IgD-negative memory B cell (primary cell): ENCODE measurements around the gene ZNF324B. TPM values are rescaled to one million over a fixed set of nuclear protein-coding genes. Genes with fewer than 3 reads are reported as not detected.
"Not testable (repeated sequence)": the region's sequence is repeated elsewhere in the genome, so short reads cannot be mapped to it uniquely, and the experiment has no call there.

Experiments used
- H3K27ac Mint-ChIP-seq, 3 donors: one replicate each; pipeline ENCODE4 v1.8.0; 2020 to 2022; ENCODE audit warnings: mild to moderate bottlenecking in 3 of 3, mixed read lengths in 3 of 3, moderate library complexity in 1 of 3
- H3K27me3 Mint-ChIP-seq: one replicate; pipeline ENCODE4 v1.8.0; 2021; ENCODE audit warnings: mixed read lengths
- H3K36me3 Mint-ChIP-seq: one replicate; pipeline ENCODE4 v1.8.0; 2020; ENCODE audit warnings: mild to moderate bottlenecking, mixed read lengths
- H3K4me1 Mint-ChIP-seq, 3 donors: one replicate each; pipeline ENCODE4 v1.8.0; 2020 to 2022; ENCODE audit warnings: mixed read lengths in 3 of 3, mild to moderate bottlenecking in 1 of 3
- H3K4me3 Mint-ChIP-seq, 4 donors: one replicate each; pipeline ENCODE4 v1.8.0; 2020 to 2022; ENCODE audit warnings: mild to moderate bottlenecking in 4 of 4, mixed read lengths in 4 of 4, moderate library complexity in 3 of 4
- H3K9me3 Mint-ChIP-seq, 3 donors: one replicate each; pipeline ENCODE4 v1.8.0; 2020 to 2021; ENCODE audit warnings: mixed read lengths in 3 of 3, mild to moderate bottlenecking in 1 of 3
- polyA plus RNA-seq: library from polyadenylated mRNA; unstranded; fragments of 300-500 nt; fragmentation: Illumina TruSeq; gene quantifications from one replicate; pipeline ENCODE4 v1.2.3, GENCODE V29; 2021

The ZNF324B gene
- polyA plus RNA-seq, 1 donor from 2014 or later = 1.6 TPM

GRCh38 chr19:58480831-58481230 lies 29.4 kb downstream of the ZNF324B start:
- no peaks in the 10 kb centered on the region for H3K27me3 Mint-ChIP-seq
- peak overlapping the region in 1 of 3 donors; percentile 75 for H3K27ac Mint-ChIP-seq
- peak overlapping the region in 3 of 4 donors; percentile 25 to 72 (median 63) for H3K4me3 Mint-ChIP-seq
- no peaks in the 10 kb centered on the region for H3K9me3 Mint-ChIP-seq
- H3K36me3 Mint-ChIP-seq = no peaks in the 10 kb centered on the region
- peaks cover 2 to 5% (median 5%) of the 10 kb centered on the region in 3 donors for H3K4me1 Mint-ChIP-seq

GRCh38 chr19:58482372-58482771 lies 30.9 kb downstream of the ZNF324B start:
- Mint-ChIP-seq H3K27ac (peak overlapping the region in 1 of 3 donors; percentile 88), H3K9me3 (no peaks in the 10 kb centered on the region)

GRCh38 chr19:58483776-58484175 lies 32.4 kb downstream of the ZNF324B start:
- Mint-ChIP-seq H3K4me3 (no peak overlapping the region), H3K9me3 (no peaks in the 10 kb centered on the region)

More at GRCh38 chr19:58482372-58482771, 30.9 kb downstream of the ZNF324B start:
- Mint-ChIP-seq H3K4me3 (peak overlapping the region in 1 of 4 donors; percentile 43), H3K27me3 (no peaks in the 10 kb centered on the region), H3K36me3 (no peaks in the 10 kb centered on the region), H3K4me1 (no peaks in the 10 kb centered on the region)

GRCh38 chr19:58484349-58484748 lies 32.9 kb downstream of the ZNF324B start:
- H3K4me3 Mint-ChIP-seq, H3K9me3 Mint-ChIP-seq, H3K36me3 Mint-ChIP-seq, H3K27ac Mint-ChIP-seq, H3K27me3 Mint-ChIP-seq, H3K4me1 Mint-ChIP-seq: not testable (repeated sequence)

More at GRCh38 chr19:58483776-58484175, 32.4 kb downstream of the ZNF324B start:
- Mint-ChIP-seq H3K4me1 (no peaks in the 10 kb centered on the region), H3K27ac (no peak overlapping the region), H3K36me3 (no peaks in the 10 kb centered on the region), H3K27me3 (no peaks in the 10 kb centered on the region)

- Mint-ChIP-seq H3K4me3 (no peak overlapping the region), H3K9me3 (no peaks in the 10 kb centered on the region), H3K27ac (no peak overlapping the region), H3K27me3 (no peaks in the 10 kb centered on the region), H3K36me3 (no peaks in the 10 kb centered on the region), H3K4me1 (peaks cover 0 to 2% (median 2%) of the 10 kb centered on the region in 3 donors)
Measured at GRCh38 chr19:58491393-58491792, 40.0 kb downstream of the ZNF324B start.

- Mint-ChIP-seq H3K27me3 (no peaks in the 10 kb centered on the region), H3K27ac (peak overlapping the region in 1 of 3 donors; percentile 31), H3K36me3 (no peaks in the 10 kb centered on the region), H3K4me3 (no peak overlapping the region), H3K9me3 (peaks cover 0 to 1% (median 0%) of the 10 kb centered on the region in 3 donors), H3K4me1 (peaks cover 0 to 2% (median 2%) of the 10 kb centered on the region in 3 donors)
Measured at GRCh38 chr19:58492265-58492664, 40.8 kb downstream of the ZNF324B start.

- peaks cover 1 to 6% (median 2%) of the 10 kb centered on the region in 3 donors for H3K9me3 Mint-ChIP-seq
- H3K4me1 Mint-ChIP-seq = peaks cover 11 to 14% (median 12%) of the 10 kb centered on the region in 3 donors
- H3K4me3 Mint-ChIP-seq = peak overlapping the region in 3 of 4 donors; percentile 25 to 37 (median 29)
- peaks cover 2% of the 10 kb centered on the region for H3K36me3 Mint-ChIP-seq
- H3K27me3 Mint-ChIP-seq = no peaks in the 10 kb centered on the region
- H3K27ac Mint-ChIP-seq = no peak overlapping the region
Measured at GRCh38 chr19:58497634-58498170, 46.3 kb downstream of the ZNF324B start.

GRCh38 chr19:58498316-58499020 lies 47.0 kb downstream of the ZNF324B start:
- H3K27ac Mint-ChIP-seq = no peak overlapping the region
- peaks cover 1 to 6% (median 3%) of the 10 kb centered on the region in 3 donors for H3K9me3 Mint-ChIP-seq
- H3K27me3 Mint-ChIP-seq = no peaks in the 10 kb centered on the region
- peak overlapping the region; percentile 91 to 97 (median 91) for H3K4me3 Mint-ChIP-seq
- H3K36me3 Mint-ChIP-seq = peaks cover 2% of the 10 kb centered on the region
- peaks cover 11 to 14% (median 12%) of the 10 kb centered on the region in 3 donors for H3K4me1 Mint-ChIP-seq

- peaks cover 11 to 14% (median 12%) of the 10 kb centered on the region in 3 donors for H3K4me1 Mint-ChIP-seq
- peaks cover 1 to 6% (median 3%) of the 10 kb centered on the region in 3 donors for H3K9me3 Mint-ChIP-seq
- H3K27ac Mint-ChIP-seq = peak overlapping the region; percentile 83 to 94 (median 89)
- peaks cover 2% of the 10 kb centered on the region for H3K36me3 Mint-ChIP-seq
- H3K27me3 Mint-ChIP-seq = no peaks in the 10 kb centered on the region
- H3K4me3 Mint-ChIP-seq = peak overlapping the region; percentile 91 to 97 (median 91)
Measured at GRCh38 chr19:58499021-58499927, 47.9 kb downstream of the ZNF324B start.

- peak overlapping the region in 1 of 4 donors; percentile 28 for H3K4me3 Mint-ChIP-seq
- no peak overlapping the region for H3K27ac Mint-ChIP-seq
- H3K4me1 Mint-ChIP-seq = peaks cover 11 to 14% (median 12%) of the 10 kb centered on the region in 3 donors
- H3K27me3 Mint-ChIP-seq = no peaks in the 10 kb centered on the region
- H3K9me3 Mint-ChIP-seq = peaks cover 1 to 6% (median 3%) of the 10 kb centered on the region in 3 donors
- H3K36me3 Mint-ChIP-seq = peaks cover 2% of the 10 kb centered on the region
Measured at GRCh38 chr19:58500242-58500641, 48.8 kb downstream of the ZNF324B start.

Other genes starting within 250 kb of the ZNF324B start
- 32.4 TPM for gene ZNF544, start 222.7 kb upstream of the ZNF324B start, polyA plus RNA-seq
- 0.98 TPM for gene ZNF8, start 172.7 kb upstream of the ZNF324B start, polyA plus RNA-seq
- gene ERVK3-1, start 146.2 kb upstream of the ZNF324B start, polyA plus RNA-seq = 76.1 TPM
- 2.9 TPM for gene ZSCAN22, start 124.6 kb upstream of the ZNF324B start, polyA plus RNA-seq
- gene A1BG, start 98.1 kb upstream of the ZNF324B start, polyA plus RNA-seq = 70.2 TPM
- 2.1 TPM for gene ZNF497, start 88.9 kb upstream of the ZNF324B start, polyA plus RNA-seq
- gene ZNF837, start 70.6 kb upstream of the ZNF324B start, polyA plus RNA-seq = 8.0 TPM
- 1,545 TPM for gene RPS5, start 64.4 kb upstream of the ZNF324B start, polyA plus RNA-seq
- gene RNF225, start 56.0 kb upstream of the ZNF324B start, polyA plus RNA-seq = not detected
- 3.5 TPM for gene ZNF584, start 43.0 kb upstream of the ZNF324B start, polyA plus RNA-seq
- gene ZNF132, start 11.5 kb upstream of the ZNF324B start, polyA plus RNA-seq = 0.53 TPM
- gene ZNF324, start 15.5 kb downstream of the ZNF324B start, polyA plus RNA-seq = 12.4 TPM
- 6.7 TPM for gene ZNF446, start 24.7 kb downstream of the ZNF324B start, polyA plus RNA-seq
- 10.3 TPM for gene SLC27A5, start 60.4 kb downstream of the ZNF324B start, polyA plus RNA-seq
- gene ZBTB45, start 68.2 kb downstream of the ZNF324B start, polyA plus RNA-seq = 7.6 TPM
- 38.9 TPM for gene TRIM28, start 92.4 kb downstream of the ZNF324B start, polyA plus RNA-seq
- gene CHMP2A, start 103.5 kb downstream of the ZNF324B start, polyA plus RNA-seq = 160 TPM
- 10.0 TPM for gene UBE2M, start 107.0 kb downstream of the ZNF324B start, polyA plus RNA-seq
- gene MZF1, start 121.7 kb downstream of the ZNF324B start, polyA plus RNA-seq = 11.5 TPM